Caco-2 (cell line): ENCODE measurements around the gene EHMT1. TPM values are rescaled to one million over a fixed set of nuclear protein-coding genes. Genes with fewer than 3 reads are reported as not detected.

Experiments
- BruUV-seq: library from RNA; stranded (reverse); fragments of 400-500 nt; replicated peaks from 2 replicates; lab custom pipeline; 2021; lab: Mats Ljungman, UMichigan
- CTCF ChIA-PET: fragments of 300-600 bp; sonication (Branson Sonifier 250); formaldehyde crosslinking; loops from one replicate; lab custom pipeline; 2022; ENCODE audit warnings: antibody characterized with exemption; lab: Charles Lee
- POLR2A ChIA-PET: fragments of 300-600 bp; sonication (Branson Sonifier 250); formaldehyde crosslinking; loops from one replicate; lab custom pipeline; 2022; ENCODE audit warnings: antibody characterized with exemption; lab: Charles Lee
- DNase-seq, 2 experiments: peaks; one replicate each; pipeline versions ENCODE4 v3.0.0 to v3.0.0-alpha.2; 2020 to 2022
- H3K27me3 ChIP-seq: replicated peaks from 2 replicates; pipeline ENCODE4 v1.6.0; 2011; ENCODE audit warnings: low read length; ENCODE audit not compliant: control insufficient read depth, insufficient read depth
- H3K36me3 ChIP-seq: 2 replicates; pipeline ENCODE4 v1.5.1; 2011; ENCODE audit warnings: low read length; ENCODE audit not compliant: control insufficient read depth, insufficient read depth
- H3K4me1 ChIP-seq: fragments of 250-450 bp; sonication (Bioruptor Pico); 2 replicates; pipeline ENCODE4 v1.5.1; 2020; ENCODE audit warnings: mild to moderate bottlenecking
- H3K4me3 ChIP-seq: 2 replicates; pipeline ENCODE4 v1.5.1; 2011; ENCODE audit warnings: low read depth, mild to moderate bottlenecking, control low read depth, low read length
- H3K9me3 ChIP-seq: fragments of 250-450 bp; sonication (Bioruptor Pico); 2 replicates; pipeline ENCODE4 v1.5.1; 2020; ENCODE audit warnings: mild to moderate bottlenecking, moderate library complexity
- H3K27ac Mint-ChIP-seq: one replicate; pipeline ENCODE4 v1.8.0; 2022; ENCODE audit warnings: mixed read lengths; ENCODE audit not compliant: unreplicated experiment
- H3K27me3 Mint-ChIP-seq: one replicate; pipeline ENCODE4 v1.8.0; 2022; ENCODE audit warnings: mixed read lengths; ENCODE audit not compliant: insufficient read depth, unreplicated experiment
- H3K36me3 Mint-ChIP-seq: one replicate; pipeline ENCODE4 v1.8.0; 2022; ENCODE audit warnings: mild to moderate bottlenecking, mixed read lengths; ENCODE audit not compliant: insufficient read depth, unreplicated experiment
- H3K4me1 Mint-ChIP-seq: one replicate; pipeline ENCODE4 v1.8.0; 2022; ENCODE audit warnings: low read depth, mixed read lengths; ENCODE audit not compliant: unreplicated experiment
- H3K4me3 Mint-ChIP-seq: one replicate; pipeline ENCODE4 v1.8.0; 2022; ENCODE audit warnings: mild to moderate bottlenecking, moderate library complexity, mixed read lengths; ENCODE audit not compliant: unreplicated experiment
- H3K9me3 Mint-ChIP-seq: one replicate; pipeline ENCODE4 v1.8.0; 2022; ENCODE audit warnings: mixed read lengths; ENCODE audit not compliant: unreplicated experiment
- CTCF ChIP-seq, 2 experiments: fragments of 200-600 bp in 1 of 2; IDR thresholded peaks; 1 replicate in 1 of 2; 2 replicates in 1 of 2; pipeline versions ENCODE4 v1.5.1 to v1.8.0; 2011 to 2022; ENCODE audit warnings: antibody characterized with exemption in 1 of 2, control low read depth in 1 of 2, inconsistent platforms in 1 of 2, low read depth in 1 of 2, low read length in 1 of 2, mild to moderate bottlenecking in 1 of 2, moderate library complexity in 1 of 2; ENCODE audit not compliant: insufficient read depth in 1 of 2, severe bottlenecking in 1 of 2, unreplicated experiment in 1 of 2
- intact Hi-C: fragments of 100-400 bp; cut with micrococcal nuclease; formaldehyde crosslinking; loops from one replicate; pipeline ENCODE4 v1.10.0; 2022; ENCODE audit not compliant: unreplicated experiment
- total RNA-seq: library from RNA; stranded (reverse); gene quantifications from 2 replicates; pipeline ENCODE4 v1.2.3, GENCODE V29; 2022

Gene EHMT1
- total RNA-seq, 1 experiment from 2014 or later: 92.9 TPM

GRCh38 chr9:137716694-137717287 is 98.0 kb downstream of the EHMT1 start:
- no peak for DNase-seq
- H3K4me3 ChIP-seq: no peak overlapping the region
- peaks cover 9% of the 10 kb centered on the region; the same call in 1 of the 2 replicates for H3K9me3 ChIP-seq
- ChIA-PET CTCF (no interaction called here), POLR2A (no interaction called here)
- no peaks in the 10 kb centered on the region for H3K27me3 ChIP-seq
- H3K4me1 Mint-ChIP-seq: no peaks in the 10 kb centered on the region
- peaks cover 18% of the 10 kb centered on the region for H3K9me3 Mint-ChIP-seq
- intact Hi-C loops: no loop called here
- no peak overlapping the region for H3K27ac Mint-ChIP-seq
- TF ChIP-seq CTCF (IDR thresholded peaks at IDR 0.05; ENCODE audit: insufficient read depth in 1 of 2, low read depth in 1 of 2, low read length in 1 of 2, severe bottlenecking in 1 of 2, unreplicated experiment in 1 of 2): no peak
- no TSS peak for BruUV-seq
- H3K27me3 Mint-ChIP-seq: no peaks in the 10 kb centered on the region
- peaks cover 86% of the 10 kb centered on the region for H3K36me3 Mint-ChIP-seq
- H3K36me3 ChIP-seq: peaks cover 3% of the 10 kb centered on the region
- no peaks in the 10 kb centered on the region for H3K4me1 ChIP-seq
- no peak overlapping the region for H3K4me3 Mint-ChIP-seq

- H3K36me3 ChIP-seq: peaks cover 3% of the 10 kb centered on the region
- intact Hi-C loops: no loop called here
- Mint-ChIP-seq H3K4me3 (no peak overlapping the region), H3K9me3 (peaks cover 12% of the 10 kb centered on the region), H3K27ac (no peak overlapping the region), H3K27me3 (no peaks in the 10 kb centered on the region), H3K4me1 (no peaks in the 10 kb centered on the region), H3K36me3 (peaks cover 88% of the 10 kb centered on the region)
- H3K4me1 ChIP-seq: no peaks in the 10 kb centered on the region
- ChIA-PET POLR2A (no interaction called here), CTCF (no interaction called here)
- H3K4me3 ChIP-seq: no peak overlapping the region
- BruUV-seq: no TSS peak
- no peak for TF ChIP-seq CTCF (IDR thresholded peaks at IDR 0.05; ENCODE audit: insufficient read depth in 1 of 2, low read depth in 1 of 2, low read length in 1 of 2, severe bottlenecking in 1 of 2, unreplicated experiment in 1 of 2)
- DNase-seq: no peak
- H3K9me3 ChIP-seq: peaks cover 9% of the 10 kb centered on the region; the same call in 1 of the 2 replicates
- no peaks in the 10 kb centered on the region for H3K27me3 ChIP-seq
Measured at GRCh38 chr9:137717776-137718327, 99.0 kb downstream of the EHMT1 start.

- TF ChIP-seq CTCF (IDR thresholded peaks at IDR 0.05; ENCODE audit: insufficient read depth in 1 of 2, low read depth in 1 of 2, low read length in 1 of 2, severe bottlenecking in 1 of 2, unreplicated experiment in 1 of 2): no peak
- intact Hi-C loops: no loop called here
- CTCF ChIA-PET: interaction anchor here (0.6 kb wide), 1 partner anchor 43 kb away, joined by 3 read pairs; no protein-coding TSS in a partner anchor
- Histone ChIP-seq H3K9me3 (peaks cover under 1% of the 10 kb centered on the region; the same call in 1 of the 2 replicates), H3K4me3 (no peak overlapping the region), H3K4me1 (no peaks in the 10 kb centered on the region), H3K27me3 (no peaks in the 10 kb centered on the region), H3K36me3 (peaks cover 3% of the 10 kb centered on the region)
- POLR2A ChIA-PET: no interaction called here
- Mint-ChIP-seq H3K4me1 (no peaks in the 10 kb centered on the region), H3K27me3 (no peaks in the 10 kb centered on the region), H3K4me3 (no peak overlapping the region), H3K36me3 (peaks cover 85% of the 10 kb centered on the region), H3K27ac (peak overlapping the region; percentile 23), H3K9me3 (peaks cover 10% of the 10 kb centered on the region)
- DNase-seq: no peak
- BruUV-seq: no TSS peak
Measured at GRCh38 chr9:137719194-137719593, 100.4 kb downstream of the EHMT1 start.
